Measurements from ENCODE around the gene PPA2.

PPA2 gene

DNA sequence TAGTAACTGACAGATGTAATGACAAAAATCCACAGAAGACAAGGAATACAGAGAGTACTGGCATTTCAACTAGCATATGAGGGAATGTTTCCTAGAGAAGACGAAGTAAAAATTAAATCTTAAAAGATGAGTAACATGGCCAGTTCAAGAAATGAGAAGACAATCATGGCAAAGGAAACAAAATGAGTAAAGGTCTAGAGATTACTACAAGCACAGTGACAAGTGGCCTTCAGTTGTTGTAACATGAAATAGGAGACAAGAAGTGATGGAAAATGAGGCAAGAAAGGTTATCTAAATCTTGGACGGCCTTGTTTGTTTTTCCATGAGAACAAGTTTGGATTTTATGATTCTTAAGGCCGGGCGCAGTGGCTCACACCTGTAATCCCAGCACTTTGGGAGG, 81.0 kb downstream of the PPA2 start:
- no peak for DNase-seq (ENCODE audit: low read depth in 2 of 2)

GRCh38 chr4:105389167-105389566, 84.7 kb downstream of the PPA2 start:
- DNase-seq (ENCODE audit: low read depth in 2 of 2) = no peak

GRCh38 chr4:105387466-105387865, 86.4 kb downstream of the PPA2 start:
- no peak for DNase-seq (ENCODE audit: low read depth in 2 of 2)

GRCh38 chr4:105386012-105386411, 87.8 kb downstream of the PPA2 start:
- DNase-seq (ENCODE audit: low read depth in 2 of 2) = no peak

GRCh38 chr4:105374071-105374470, 99.8 kb downstream of the PPA2 start:
- no peak for DNase-seq (ENCODE audit: low read depth in 2 of 2)

GRCh38 chr4:105373324-105373723, 100.5 kb downstream of the PPA2 start:
- no peak for DNase-seq (ENCODE audit: low read depth in 2 of 2)

DNA sequence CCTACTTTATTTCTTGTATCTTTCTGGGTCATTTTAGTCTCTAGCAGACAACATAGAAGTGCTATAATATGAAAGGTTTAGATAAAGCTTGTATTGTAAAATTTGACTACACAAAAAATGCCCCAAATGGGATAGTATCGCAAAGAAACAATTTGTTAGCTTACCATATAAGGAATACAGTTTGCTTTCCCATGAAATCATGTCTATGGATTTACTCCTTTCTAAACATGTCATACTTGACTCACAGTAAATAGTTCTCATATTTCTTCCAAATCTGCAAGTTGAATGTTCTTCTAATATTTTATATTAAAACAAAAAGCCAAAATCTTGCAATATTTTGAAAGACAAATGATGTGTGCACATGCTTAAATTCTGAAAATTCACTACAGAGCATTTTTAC, 103.9 kb downstream of the PPA2 start:
- no peak for DNase-seq (ENCODE audit: low read depth in 2 of 2)

DNA sequence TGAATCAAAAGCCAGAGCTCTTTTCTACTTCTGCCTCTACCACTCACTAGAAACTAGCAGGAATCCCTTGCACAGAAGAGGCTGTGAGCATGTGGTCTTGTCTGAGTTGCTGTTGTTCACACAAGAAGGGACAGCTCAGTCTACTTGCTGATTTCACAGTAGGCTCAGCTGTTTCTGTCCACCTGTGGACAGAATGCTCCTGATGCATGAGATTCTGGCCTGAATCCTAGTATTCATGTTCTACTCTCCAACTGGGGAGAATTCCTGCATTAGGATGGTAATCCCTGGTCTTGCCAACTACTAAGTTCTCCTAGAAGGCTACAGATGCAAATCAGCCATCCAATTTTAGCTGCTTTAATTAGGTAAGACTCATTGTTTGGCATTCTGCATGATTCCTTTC, 112.8 kb downstream of the PPA2 start:
- DNase-seq (ENCODE audit: low read depth in 2 of 2) = no peak

- no peak for DNase-seq (ENCODE audit: low read depth in 2 of 2)
These were observed 116.4 kb downstream of the PPA2 start for GRCh38 chr4:105357258-105357980.

DNA sequence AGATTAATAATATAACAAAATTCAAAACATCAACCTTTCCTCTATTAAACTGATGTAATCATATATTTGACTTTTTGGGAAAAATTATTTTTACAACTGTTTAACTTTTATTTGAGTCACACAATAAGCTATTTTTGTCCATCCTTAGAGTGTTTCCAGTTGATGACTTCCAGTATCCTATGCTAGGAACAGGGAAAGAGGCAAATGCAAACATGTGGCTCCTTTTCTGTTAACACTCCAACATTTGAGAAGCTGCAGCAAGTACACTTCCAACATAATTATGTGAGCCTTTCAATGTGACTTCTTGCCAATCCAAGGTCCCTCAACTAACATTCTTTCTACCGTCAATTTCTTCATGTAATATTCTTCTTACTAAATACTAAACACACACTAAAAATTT, 117.7 kb downstream of the PPA2 start:
- no peak for DNase-seq (ENCODE audit: low read depth in 2 of 2)

DNA sequence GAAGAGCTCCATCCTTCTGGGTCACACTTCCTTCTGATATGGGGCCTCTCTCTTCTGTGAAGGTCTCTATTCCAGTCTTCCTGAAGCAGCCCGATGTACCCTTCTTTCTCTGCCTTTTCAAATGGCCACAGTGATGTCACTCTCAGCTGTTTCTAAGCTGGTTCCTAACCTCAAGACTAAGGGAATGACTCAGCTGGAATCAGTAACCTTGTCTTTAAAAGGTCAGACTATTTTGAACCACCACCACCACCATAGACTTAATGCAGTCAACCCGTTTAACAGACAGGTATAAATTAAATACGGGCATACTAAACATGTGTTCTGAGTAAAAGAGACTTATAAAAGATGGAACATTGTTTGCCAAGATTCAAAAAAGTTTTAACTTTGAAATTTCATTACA, 121.0 kb downstream of the PPA2 start:
- DNase-seq (ENCODE audit: low read depth in 2 of 2) = no peak

DNA sequence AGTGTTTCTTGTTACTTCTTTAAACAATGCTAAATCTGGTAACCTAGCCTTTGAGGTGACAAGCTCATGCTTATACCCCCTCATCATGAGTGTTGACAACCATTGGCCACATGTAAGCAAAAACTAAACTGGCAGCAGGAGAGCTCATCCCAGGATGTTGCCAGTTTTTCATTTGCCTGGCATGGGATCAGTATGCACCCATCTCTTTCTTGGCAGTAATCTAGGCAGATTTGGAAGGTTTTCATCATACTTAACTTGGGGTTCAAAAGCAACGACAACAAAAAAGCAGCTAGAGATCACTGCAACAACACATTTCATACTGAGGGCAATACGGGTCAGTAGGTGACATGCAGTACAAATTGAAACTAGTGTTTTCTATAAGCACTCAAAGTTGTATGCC, 122.0 kb downstream of the PPA2 start:
- DNase-seq (ENCODE audit: low read depth in 2 of 2) = no peak

GRCh38 chr4:105350859-105351490, 122.9 kb downstream of the PPA2 start:
- no peak for DNase-seq (ENCODE audit: low read depth in 2 of 2)

- no peak for DNase-seq (ENCODE audit: low read depth in 2 of 2)
These were observed 125.1 kb downstream of the PPA2 start for GRCh38 chr4:105348719-105349118.

DNA sequence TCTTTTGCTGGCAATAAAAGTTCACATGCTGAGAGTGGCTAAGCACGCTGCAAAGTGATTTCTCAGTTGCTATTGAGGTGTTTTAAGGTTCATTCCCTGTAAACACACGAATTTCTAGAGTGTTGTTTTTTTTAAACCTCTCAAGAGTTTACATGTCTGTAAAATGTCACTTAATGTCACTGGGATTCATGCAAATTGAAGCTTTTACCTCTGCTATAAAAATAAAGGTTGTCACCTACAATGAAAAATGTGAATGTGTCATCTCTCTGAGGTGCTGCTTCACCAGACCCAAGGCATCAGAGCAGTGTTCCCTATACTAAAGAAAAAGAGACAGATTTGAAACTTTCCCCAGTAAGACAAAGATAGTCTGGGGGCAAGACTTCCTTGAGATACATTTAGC, 127.0 kb downstream of the PPA2 start:
- no peak for DNase-seq (ENCODE audit: low read depth in 2 of 2)

DNA sequence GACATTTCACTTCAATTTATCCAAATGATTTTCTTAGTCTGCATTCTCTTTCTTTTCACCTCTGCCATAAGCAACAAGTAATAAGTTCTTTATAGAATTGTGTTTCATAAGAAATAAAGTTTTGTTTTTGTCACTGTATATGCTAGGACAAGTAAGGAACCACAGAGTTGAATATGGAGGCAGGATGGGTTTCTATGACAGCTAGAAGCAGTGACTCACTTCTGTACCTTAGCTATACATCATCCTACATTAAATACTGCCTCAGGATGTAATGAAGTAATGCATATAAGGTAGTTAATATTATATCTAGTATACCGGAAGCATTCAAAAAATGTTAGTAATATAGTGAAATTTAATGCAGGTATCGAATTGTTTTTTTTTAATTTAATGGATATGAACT, 128.0 kb downstream of the PPA2 start:
- no peak for DNase-seq (ENCODE audit: low read depth in 2 of 2)

DNA sequence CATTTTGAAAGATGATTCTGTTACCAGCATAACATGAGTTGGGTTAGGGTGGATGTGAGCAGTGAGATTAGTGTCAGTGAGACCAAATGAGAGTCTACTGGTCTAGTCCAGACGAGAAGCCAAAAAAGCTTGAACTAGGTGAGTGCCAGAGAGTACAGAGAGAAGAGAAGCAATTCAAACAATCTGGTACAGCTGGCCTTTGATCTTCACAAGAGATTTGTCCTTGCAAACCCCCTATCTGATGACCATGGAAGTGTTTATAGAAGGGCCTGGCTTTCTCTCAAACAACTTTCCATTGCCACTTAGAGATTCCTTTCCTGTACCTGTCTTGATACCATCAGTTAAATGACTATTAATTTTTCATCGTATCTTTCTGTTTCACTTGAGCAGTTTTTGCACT, 128.5 kb downstream of the PPA2 start:
- no peak for DNase-seq (ENCODE audit: low read depth in 2 of 2)

DNA sequence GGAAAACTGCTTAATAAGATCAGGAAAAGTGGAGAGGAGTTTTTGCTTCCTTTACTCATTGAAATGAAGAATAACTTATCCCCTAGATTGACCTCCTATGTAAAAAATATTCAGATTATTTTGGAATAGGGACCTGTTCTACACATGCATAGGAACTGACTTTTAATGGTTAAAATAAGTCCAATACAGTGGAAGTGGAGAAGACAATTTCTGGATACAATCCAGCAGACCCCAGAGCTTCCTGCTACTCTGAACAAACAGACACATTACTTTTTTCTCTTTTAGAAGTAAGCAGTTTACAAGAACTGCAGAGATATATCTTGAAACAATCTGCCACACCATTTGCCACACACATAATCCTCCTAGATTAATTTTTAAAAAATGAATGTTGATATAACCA, 129.7 kb downstream of the PPA2 start:
- no peak for DNase-seq (ENCODE audit: low read depth in 2 of 2)

DNA sequence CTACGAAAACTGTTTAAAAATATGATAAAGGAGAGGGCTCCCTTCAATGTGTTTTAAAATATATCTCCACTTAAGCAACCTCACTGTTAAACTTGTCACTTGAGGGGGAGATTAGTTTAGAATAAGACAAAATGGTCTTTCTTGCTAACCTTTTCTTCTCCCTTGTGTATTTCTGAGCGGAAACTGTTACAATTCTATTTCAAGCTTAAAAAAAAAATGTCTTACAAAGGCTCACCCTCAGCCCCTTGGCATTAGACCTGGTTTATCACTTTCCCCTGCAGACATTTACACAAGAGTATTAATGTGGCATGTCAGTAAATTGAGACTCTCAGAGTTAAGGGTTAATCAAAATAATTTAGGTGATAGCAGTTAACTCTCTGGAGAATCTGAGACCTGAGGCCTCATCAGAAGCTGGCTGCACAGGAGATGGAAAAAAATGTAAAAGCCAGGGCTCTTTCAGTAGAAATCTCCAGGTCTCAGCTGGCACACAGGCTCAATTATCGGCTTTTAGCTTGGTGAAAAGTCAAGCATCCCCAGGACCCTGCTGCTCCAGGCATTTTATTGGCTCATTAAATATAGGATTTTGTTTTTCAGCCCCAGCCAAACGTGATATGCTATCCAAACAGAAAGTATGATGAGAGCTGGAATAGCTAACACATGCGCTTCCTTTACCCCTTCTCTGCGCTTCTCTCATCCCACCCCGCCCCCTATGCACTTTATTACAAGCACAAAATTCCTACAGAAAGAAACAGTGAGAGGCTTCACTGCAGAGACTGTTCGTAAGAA, 130.5 kb downstream of the PPA2 start:
- no peak for DNase-seq (ENCODE audit: low read depth in 2 of 2)

- DNase-seq (ENCODE audit: low read depth in 2 of 2) = no peak
These were observed 144.8 kb downstream of the PPA2 start for GRCh38 chr4:105329081-105329480.

DNA sequence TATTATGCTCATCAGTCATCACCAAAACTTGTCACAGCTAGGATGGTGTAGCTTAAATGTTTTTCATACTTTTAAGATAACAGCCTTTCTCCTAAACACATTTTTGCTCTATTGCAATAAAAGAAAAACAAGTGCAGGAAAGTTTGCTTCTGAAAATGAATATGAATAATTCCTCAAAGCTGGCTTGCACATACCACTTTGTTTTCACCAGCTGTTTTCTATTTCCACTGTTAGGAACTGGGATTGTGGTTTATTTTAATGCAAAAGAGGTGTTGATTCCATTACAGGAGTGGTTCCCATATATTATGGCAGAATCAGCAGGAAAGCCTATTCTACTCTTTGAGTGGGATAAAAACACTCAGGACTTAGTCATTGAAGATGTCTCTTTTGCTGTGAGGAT, 145.9 kb downstream of the PPA2 start:
- DNase-seq (ENCODE audit: low read depth in 2 of 2) = no peak

DNA sequence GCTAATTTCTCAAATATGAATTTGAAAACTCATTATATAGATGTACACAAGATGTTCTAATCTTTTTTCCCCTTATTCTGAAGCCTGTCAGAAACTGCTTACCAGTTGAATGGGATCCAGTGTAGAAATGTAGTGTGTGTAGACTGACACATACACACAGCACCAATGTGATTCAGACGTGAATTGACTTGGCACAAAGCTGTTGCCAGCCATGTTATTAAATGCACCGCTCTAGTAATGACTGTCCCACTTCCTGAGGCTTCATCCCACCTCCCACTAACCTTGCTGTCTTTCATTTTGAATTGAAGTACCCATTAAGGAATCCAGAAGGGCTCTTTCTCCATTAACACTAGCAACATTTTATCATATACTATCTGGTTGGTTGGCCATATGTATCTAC, 146.6 kb downstream of the PPA2 start:
- no peak for DNase-seq (ENCODE audit: low read depth in 2 of 2)

All from stimulated activated CD8-positive, alpha-beta memory T cell treated with anti-CD3 and anti-CD28 coated beads, Interleukin-7, amount 100 ng/mL, for 1 hour (primary cell).